ENCODE results near the gene ACIN1.
A peak's percentile ranks its signal among the peaks of the same experiment; 100 is the strongest.

The ACIN1 gene

DNA sequence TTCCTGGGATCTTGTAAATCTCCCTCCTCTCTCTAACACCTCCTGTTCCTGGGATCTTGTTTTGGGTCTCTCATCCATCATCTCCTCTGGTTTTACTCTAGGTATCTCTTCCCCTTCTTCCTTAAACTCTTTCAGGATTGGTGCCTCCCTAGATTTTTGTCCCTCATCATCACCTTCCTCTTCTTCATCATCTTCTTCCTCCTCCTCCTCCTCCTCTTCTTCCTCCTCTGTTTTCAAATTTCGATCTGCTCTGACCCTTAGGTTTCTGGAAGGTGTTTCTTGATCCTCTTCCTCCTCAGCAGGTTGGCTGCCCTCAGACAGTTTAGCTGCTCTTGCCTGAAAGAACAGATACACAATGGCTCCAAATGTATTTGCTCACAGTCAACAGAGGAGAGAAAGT is 14.5 kb downstream of the ACIN1 start:
- no peak overlapping the region for H3K4me3 ChIP-seq (ENCODE audit: low read depth, low read length)
- DNase-seq (ENCODE audit: low read depth) = no peak
- TF ChIP-seq CTCF (conservative IDR thresholded peaks at IDR 0.05; ENCODE audit: low read depth, low read length) = no peak

DNA sequence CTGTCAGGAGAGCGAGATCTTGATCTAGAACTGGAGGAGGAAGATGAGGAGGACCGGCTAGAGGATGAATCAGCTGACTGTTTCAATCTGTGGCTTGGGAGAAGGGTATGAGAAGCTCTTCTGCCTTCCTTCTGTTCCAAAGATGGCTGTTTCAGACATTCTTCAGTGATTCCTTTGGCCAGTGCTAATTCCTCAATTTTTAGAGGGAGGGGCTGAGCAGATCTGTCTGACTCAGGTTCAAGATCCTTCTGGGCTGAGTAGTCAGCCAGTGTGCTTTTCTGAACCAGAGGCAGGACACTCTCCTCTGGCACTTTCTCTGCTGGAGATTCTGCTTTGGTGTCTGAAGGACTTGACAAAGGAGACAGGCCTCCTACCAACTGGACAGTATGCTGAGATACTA is 15.2 kb downstream of the ACIN1 start:
- no peak for TF ChIP-seq CTCF (conservative IDR thresholded peaks at IDR 0.05; ENCODE audit: low read depth, low read length)
- DNase-seq (ENCODE audit: low read depth) = peak; percentile 37
- no peak overlapping the region for H3K4me3 ChIP-seq (ENCODE audit: low read depth, low read length)

GRCh38 chr14:23078692-23079116 is 16.2 kb downstream of the ACIN1 start:
- peak; percentile 98 for DNase-seq (ENCODE audit: low read depth)
- no peak for TF ChIP-seq CTCF (conservative IDR thresholded peaks at IDR 0.05; ENCODE audit: low read depth, low read length)
- H3K4me3 ChIP-seq (ENCODE audit: low read depth, low read length) = no peak overlapping the region

GRCh38 chr14:23077962-23078361 is 17.0 kb downstream of the ACIN1 start:
- DNase-seq (ENCODE audit: low read depth) = peak; percentile 48
- TF ChIP-seq CTCF (conservative IDR thresholded peaks at IDR 0.05; ENCODE audit: low read depth, low read length) = no peak
- H3K4me3 ChIP-seq (ENCODE audit: low read depth, low read length) = no peak overlapping the region

GRCh38 chr14:23076785-23077408 is 18.0 kb downstream of the ACIN1 start:
- H3K4me3 ChIP-seq (ENCODE audit: low read depth, low read length) = no peak overlapping the region
- DNase-seq (ENCODE audit: low read depth) = peak; percentile 61
- peak; percentile 68 for TF ChIP-seq CTCF (conservative IDR thresholded peaks at IDR 0.05; ENCODE audit: low read depth, low read length)

DNA sequence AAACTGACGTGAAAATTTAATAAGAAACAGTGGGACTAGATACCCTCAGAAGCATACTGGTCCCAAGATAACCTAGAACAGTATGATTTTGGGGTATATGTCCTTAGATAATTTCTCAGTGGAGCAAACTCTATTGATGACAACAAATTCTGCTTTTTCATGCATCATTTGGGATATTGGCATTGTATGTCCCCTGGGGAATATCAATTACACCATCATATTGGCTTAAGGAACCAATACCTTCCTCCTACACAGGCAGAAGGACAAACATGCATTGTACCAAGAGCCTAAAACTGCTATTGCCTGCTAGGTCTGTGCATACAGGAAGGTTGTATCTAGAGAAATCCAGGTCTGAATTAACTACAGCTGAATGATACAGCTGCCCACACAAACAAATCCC is 20.0 kb downstream of the ACIN1 start:
- no peak overlapping the region for H3K4me3 ChIP-seq (ENCODE audit: low read depth, low read length)
- TF ChIP-seq CTCF (conservative IDR thresholded peaks at IDR 0.05; ENCODE audit: low read depth, low read length) = no peak
- no peak for DNase-seq (ENCODE audit: low read depth)

- peak overlapping the region; percentile 90 for H3K4me3 ChIP-seq (ENCODE audit: low read depth, low read length)
- no peak for DNase-seq (ENCODE audit: low read depth)
- no peak for TF ChIP-seq CTCF (conservative IDR thresholded peaks at IDR 0.05; ENCODE audit: low read depth, low read length)
Observed at GRCh38 chr14:23071921-23072539, 22.9 kb downstream of the ACIN1 start.

Measured in choroid plexus epithelial cell (primary cell).